GM19452 (cell line): ENCODE results near the gene ALDH18A1.

Experiments
- ATAC-seq: cut with Tn5 transposase; IDR thresholded peaks from one replicate; pipeline ENCODE4 v1.9.1; 2021; ENCODE audit not compliant: unreplicated experiment

Gene ALDH18A1

DNA sequence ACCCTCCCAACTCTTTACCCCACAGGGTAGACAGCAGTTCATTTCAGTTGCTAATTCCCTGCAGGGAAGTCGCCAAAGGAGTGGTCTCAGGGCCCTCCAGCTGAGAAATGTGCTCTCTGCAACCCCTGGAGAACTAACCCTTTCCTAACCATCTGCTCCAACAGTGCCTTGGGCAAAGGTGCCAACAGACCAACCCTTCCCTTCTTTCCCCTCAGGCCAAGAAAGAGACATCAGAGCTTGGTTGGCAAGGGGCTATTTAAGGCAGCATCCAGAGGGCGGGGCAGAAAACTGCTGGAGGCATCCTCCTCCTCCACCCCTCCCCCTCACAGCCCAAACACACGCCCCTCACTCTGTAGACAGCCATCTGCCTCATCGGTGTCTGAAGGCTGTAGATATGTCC lies 97.0 kb downstream of the ALDH18A1 start:
- no peak for ATAC-seq

DNA sequence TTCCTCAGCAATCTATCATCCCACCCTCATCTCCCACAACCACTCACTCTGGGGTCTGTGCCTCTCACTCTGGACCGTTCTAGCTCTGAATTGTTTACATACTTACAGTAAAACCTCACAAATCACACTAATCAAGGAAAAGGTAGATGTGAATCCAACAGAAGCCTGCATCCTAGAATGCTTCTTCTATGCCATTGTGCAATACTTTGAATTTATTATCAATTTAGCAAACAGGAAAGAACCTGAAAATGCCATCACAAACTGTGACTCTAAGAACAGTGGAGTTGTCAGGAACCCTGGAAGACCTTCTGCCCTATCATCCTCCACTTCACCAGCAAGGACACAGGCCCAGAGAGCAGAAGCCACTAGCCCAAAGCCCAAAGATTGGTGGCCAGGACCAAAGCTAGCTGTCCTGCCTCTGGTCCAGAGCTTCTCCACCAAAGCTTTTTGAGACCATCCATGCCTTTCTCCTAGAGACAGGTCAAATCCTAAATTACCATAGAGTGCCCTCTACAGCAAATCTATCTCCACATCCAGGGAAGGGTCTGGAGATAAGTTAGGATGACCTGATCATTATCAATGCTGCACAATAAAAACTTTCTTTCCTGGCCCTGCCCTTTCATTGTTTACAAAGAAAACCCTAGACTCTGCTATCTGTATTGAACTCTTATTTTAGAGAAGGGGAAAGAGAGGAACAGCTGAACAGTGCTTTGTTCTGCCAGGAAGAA lies 97.8 kb downstream of the ALDH18A1 start:
- ATAC-seq: no peak

DNA sequence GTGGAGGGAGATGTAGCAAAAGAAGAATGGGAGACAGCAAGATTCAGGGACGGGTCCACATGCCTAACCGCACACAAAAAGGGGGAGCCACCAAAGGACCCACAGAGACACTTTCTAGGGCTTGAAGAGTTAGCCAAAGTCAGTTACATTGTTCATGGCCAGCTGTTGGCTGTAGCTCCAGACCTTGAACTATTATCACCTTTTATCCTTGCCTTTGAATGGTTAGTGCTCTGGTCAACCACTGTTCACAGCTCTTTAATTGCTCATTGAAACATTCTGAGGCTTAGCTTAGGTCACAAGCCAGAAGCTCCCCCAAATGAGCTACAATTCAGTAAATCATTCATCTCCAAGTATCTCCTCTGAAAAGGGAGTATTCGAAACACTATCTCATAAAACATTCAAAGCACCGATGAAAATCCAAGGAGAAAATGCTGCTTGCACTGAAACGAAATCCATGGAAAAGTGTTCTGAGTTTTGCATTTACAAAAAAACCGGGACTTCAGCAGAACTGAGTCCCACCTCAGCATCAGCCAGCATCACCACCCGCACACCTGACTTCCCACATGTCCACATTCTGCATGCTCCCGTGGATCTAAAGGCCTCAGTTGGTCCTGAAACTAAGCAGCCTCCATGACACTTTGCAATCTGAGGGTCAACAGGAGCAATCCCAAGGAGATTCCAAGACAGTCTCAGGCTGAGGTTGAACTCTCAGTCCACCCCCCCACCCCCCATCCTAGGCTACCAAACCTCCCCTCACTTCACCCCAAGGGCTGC lies 99.3 kb downstream of the ALDH18A1 start:
- no peak for ATAC-seq
